Chondrocyte (in vitro differentiated cells): ENCODE data around the gene LGMN. TPM values are rescaled to one million over a fixed set of nuclear protein-coding genes. Genes with fewer than 3 reads are reported as not detected.
"Not testable (repeated sequence)": the region's sequence is repeated elsewhere in the genome, so short reads cannot be mapped to it uniquely, and the experiment has no call there.

ENCODE experiments used
- DNase-seq: peaks from one replicate; pipeline ENCODE4 v3.0.0; 2021; ENCODE audit warnings: mixed read lengths, low spot score
- H3K27ac Mint-ChIP-seq: one replicate; pipeline ENCODE4 v1.8.0; 2021; ENCODE audit warnings: mild to moderate bottlenecking, moderate library complexity, mixed read lengths; ENCODE audit not compliant: unreplicated experiment
- H3K27me3 Mint-ChIP-seq: 2 replicates; pipeline ENCODE4 v1.8.0; 2021; ENCODE audit warnings: low read depth, mixed read lengths
- H3K36me3 Mint-ChIP-seq: 2 replicates; pipeline ENCODE4 v1.8.0; 2021; ENCODE audit warnings: low read depth, mixed read lengths
- H3K4me1 Mint-ChIP-seq: 2 replicates; pipeline ENCODE4 v1.8.0; 2021; ENCODE audit warnings: low read depth, mild to moderate bottlenecking, mixed read lengths
- H3K4me3 Mint-ChIP-seq: one replicate; pipeline ENCODE4 v1.8.0; 2021; ENCODE audit warnings: mild to moderate bottlenecking, moderate library complexity, mixed read lengths; ENCODE audit not compliant: unreplicated experiment
- H3K9me3 Mint-ChIP-seq: 2 replicates; pipeline ENCODE4 v1.8.0; 2021; ENCODE audit warnings: low read depth, mixed read lengths
- total RNA-seq: library from RNA; stranded (reverse); gene quantifications from 3 replicates; pipeline ENCODE4 v1.2.1, GENCODE V29; 2021
- TF ChIP-seq, protein P1 (sequence below): fragments of 200-600 bp; sonication (generic); IDR thresholded peaks from 2 replicates; pipeline ENCODE4 v1.5.0; 2021; ENCODE audit warnings: antibody characterized with exemption, mild to moderate bottlenecking, moderate library complexity

LGMN gene
- total RNA-seq, 1 donor from 2014 or later: 134 TPM

DNA sequence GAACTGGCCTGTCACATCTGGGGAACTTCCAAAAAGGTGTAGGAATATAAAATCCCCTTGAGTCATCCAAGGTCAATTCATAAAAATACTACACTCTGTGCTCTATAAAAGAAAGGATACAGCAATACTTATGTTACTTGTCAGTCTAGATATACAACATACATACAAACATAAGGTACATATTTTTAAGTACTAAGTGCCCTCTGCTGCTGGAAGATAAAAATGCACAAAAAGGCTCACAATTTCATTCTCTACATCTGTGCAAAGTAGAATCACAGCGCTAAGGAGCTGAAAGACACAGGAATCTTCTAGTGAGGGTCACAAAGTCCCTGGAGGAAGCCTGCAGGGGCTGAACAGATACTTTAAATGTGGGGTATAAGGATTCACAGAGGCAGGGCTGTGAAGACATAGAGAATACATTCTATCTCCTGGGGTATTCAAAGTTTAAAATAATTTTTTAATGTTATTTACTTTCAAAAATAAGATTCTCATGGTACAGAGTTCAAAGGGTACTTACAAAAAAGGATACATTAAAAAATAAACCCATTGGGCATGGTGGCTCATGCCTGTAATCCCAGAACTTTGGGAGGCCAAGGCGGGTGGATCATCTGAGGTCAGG is 35.5 kb upstream of the LGMN start:
- H3K27me3 Mint-ChIP-seq: no peaks in the 10 kb centered on the region
- no peak for DNase-seq

DNA sequence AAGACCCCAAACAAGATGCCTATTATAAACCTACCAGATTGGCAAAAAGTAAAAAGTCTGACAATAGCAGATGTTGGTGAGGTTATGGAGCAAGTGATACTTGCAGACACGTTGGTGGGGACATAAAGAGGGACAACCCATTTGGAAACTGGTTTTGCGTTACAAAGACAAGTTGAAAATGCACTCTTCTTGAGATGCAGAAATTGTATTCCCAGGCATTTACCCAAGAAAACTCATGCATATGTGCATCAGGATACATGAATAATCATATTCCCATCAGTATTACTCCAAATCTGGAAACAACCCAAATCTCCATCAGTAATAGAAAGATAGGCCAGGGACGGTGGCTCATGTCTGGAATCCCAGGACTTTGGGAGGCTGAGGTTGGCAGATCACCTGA is 32.9 kb upstream of the LGMN start:
- Mint-ChIP-seq H3K4me1 (peaks cover 17% of the 10 kb centered on the region), H3K27me3 (no peaks in the 10 kb centered on the region), H3K27ac (no peak overlapping the region), H3K4me3 (no peak overlapping the region), H3K9me3 (peaks cover 3% of the 10 kb centered on the region), H3K36me3 (no peaks in the 10 kb centered on the region)
- DNase-seq: no peak
- TF ChIP-seq, protein P1, sequence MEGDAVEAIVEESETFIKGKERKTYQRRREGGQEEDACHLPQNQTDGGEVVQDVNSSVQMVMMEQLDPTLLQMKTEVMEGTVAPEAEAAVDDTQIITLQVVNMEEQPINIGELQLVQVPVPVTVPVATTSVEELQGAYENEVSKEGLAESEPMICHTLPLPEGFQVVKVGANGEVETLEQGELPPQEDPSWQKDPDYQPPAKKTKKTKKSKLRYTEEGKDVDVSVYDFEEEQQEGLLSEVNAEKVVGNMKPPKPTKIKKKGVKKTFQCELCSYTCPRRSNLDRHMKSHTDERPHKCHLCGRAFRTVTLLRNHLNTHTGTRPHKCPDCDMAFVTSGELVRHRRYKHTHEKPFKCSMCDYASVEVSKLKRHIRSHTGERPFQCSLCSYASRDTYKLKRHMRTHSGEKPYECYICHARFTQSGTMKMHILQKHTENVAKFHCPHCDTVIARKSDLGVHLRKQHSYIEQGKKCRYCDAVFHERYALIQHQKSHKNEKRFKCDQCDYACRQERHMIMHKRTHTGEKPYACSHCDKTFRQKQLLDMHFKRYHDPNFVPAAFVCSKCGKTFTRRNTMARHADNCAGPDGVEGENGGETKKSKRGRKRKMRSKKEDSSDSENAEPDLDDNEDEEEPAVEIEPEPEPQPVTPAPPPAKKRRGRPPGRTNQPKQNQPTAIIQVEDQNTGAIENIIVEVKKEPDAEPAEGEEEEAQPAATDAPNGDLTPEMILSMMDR: no peak

More for the DNA sequence above, 35.5 kb upstream of the LGMN start:
- H3K9me3 Mint-ChIP-seq: peaks cover 8% of the 10 kb centered on the region
- no peaks in the 10 kb centered on the region for H3K36me3 Mint-ChIP-seq
- TF ChIP-seq, protein P1: peak; percentile 88
- H3K4me3 Mint-ChIP-seq: no peak overlapping the region
- H3K27ac Mint-ChIP-seq: peak overlapping the region; percentile 15
- peaks cover 18% of the 10 kb centered on the region for H3K4me1 Mint-ChIP-seq

DNA sequence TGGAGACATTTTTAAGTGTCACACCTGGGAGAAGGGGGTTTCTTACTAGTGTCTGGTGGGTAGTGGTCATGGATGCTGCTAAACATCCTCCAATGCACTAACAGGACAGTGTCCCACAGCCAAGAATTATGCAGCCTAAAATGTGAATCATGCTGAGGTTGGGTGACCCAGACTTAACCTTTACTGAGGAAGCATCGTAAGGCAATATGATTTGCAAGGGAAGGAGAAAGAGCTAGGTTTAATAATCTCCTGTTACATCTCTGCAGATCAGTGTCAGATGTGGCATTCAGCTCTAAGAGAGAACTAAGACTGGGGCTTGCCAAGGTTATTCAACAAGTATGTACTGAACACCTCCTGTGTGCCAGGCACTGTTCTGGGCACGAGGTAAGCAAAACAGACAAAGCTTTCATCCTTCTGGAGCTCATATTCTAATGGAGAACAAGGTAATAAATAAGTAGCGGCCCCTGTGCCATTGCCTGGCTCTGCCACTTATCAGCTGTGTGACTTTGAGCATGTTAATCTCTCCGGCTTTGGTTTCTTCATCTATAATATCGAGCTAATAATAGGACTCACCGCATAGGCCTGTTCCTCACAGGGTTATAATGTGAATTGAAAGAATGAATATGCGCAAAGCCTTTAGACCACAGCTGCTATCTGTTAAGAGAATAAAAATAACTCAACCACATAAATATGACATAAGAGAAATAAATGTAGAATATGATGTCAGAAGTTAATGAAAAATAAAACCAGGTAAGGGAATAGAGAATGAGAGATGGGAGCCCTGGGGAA is 32.2 kb upstream of the LGMN start:
- Mint-ChIP-seq H3K27me3 (no peaks in the 10 kb centered on the region), H3K36me3 (no peaks in the 10 kb centered on the region), H3K27ac (no peak overlapping the region), H3K4me3 (no peak overlapping the region), H3K4me1 (peaks cover 10% of the 10 kb centered on the region), H3K9me3 (no peaks in the 10 kb centered on the region)
- TF ChIP-seq, protein P1: no peak
- no peak for DNase-seq

DNA sequence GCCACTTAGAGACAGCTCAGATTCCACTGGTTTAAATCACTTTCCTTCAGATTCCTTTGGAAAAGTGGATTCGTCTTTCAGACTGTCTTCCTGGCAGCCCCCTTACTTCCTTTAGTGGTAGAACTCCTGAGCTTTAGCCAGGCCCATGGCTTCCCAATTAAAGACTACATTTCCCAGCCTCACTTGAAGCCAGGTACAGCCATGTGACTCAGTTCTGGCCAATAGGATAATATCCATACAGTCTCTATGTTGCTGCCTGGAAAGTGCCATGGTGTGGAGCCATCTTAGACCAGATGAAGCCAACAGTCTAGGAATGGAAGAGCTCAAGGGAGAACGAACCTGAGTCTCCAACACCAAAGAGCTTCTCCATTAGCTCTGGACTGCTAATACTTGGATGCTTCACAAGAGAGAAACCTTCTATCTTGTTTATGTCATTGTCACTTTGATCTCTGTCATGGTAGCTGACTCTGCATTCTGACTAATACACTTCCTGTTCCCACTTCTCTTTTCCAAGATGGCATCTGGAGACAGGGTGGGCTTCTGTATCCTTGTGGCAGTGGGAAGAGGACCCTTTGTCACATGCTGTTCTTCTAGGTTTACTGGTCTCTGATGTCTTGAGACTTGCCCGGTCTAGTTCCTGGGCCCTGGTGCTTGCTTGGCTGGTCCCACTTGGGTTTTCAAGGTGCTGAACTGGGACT is 30.6 kb upstream of the LGMN start:
- H3K9me3 Mint-ChIP-seq, DNase-seq, H3K27me3 Mint-ChIP-seq, H3K4me1 Mint-ChIP-seq, H3K27ac Mint-ChIP-seq, H3K36me3 Mint-ChIP-seq, H3K4me3 Mint-ChIP-seq: not testable (repeated sequence)

DNA sequence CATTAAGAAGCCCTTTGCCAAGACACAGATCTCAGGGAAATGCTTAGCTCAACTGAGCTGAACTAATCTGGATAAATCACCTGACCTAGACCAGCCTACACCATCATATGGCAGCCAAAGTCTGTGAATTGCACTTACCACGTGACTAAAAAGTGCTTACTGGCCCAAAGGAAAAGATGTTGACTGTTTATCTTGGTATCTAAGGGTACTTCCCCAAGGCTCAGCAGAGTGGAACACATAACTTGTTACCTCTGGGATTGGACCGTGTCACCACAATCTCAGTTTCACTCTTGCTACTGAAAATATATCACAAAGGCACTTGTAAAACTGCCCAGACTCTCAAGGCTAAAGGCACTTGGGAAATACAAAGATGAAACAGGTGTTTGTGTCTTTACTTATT is 26.9 kb upstream of the LGMN start:
- not testable (repeated sequence) for H3K36me3 Mint-ChIP-seq, H3K27ac Mint-ChIP-seq, H3K9me3 Mint-ChIP-seq, H3K4me3 Mint-ChIP-seq, DNase-seq, H3K4me1 Mint-ChIP-seq, H3K27me3 Mint-ChIP-seq

DNA sequence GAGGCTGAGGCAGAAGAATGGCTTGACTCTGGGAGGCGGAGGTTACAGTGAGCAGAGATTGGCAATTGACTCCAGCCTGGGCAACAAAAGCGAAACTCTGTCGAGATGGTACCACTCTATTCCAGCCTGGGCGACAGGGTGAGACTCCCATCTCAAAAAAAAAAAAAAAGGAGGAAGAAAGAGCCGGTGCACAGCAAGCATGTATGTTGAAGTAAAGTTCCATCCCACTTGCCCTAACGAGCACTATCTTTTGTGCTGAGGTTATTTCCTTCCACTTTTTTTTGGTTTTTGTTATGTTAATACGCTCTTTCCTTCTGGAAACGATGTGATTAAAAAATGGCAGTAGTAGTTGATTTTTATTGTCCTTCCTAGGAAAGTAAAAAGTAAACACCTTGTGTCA is 26.1 kb upstream of the LGMN start:
- no peak overlapping the region for H3K27ac Mint-ChIP-seq
- H3K9me3 Mint-ChIP-seq: no peaks in the 10 kb centered on the region
- no peaks in the 10 kb centered on the region for H3K4me1 Mint-ChIP-seq
- TF ChIP-seq, protein P1: no peak
- H3K27me3 Mint-ChIP-seq: no peaks in the 10 kb centered on the region
- no peaks in the 10 kb centered on the region for H3K36me3 Mint-ChIP-seq
- no peak for DNase-seq
- H3K4me3 Mint-ChIP-seq: no peak overlapping the region
